Heart left ventricle (tissue), 13 donors: ENCODE data around the gene HDHD2.

ENCODE experiments used
- POLR2A ChIP-seq, 2 donors: fragments of 450-650 bp; IDR thresholded peaks; one replicate each; pipeline ENCODE4 v1.6.1; 2017; ENCODE audit warnings: antibody characterized with exemption in 2 of 2, mild to moderate bottlenecking in 2 of 2, moderate library complexity in 2 of 2
- TF ChIP-seq, protein P1 (sequence below), 12 donors: fragments of 200-600 bp; sonication (generic) in 4 of 12; IDR thresholded peaks; one replicate each; pipeline versions ENCODE4 v1.5.0 to v1.8.0; 2018 to 2022; ENCODE audit warnings: antibody characterized with exemption in 12 of 12, mild to moderate bottlenecking in 5 of 12
- donor health status: ischemic (EF 13 %, LVEDD 7.1; RV severe dilation, severe dysfunction).
- donor health status: DM: no; HTN: yes; CAD: no.
- donor health status: DM: no; HTN: no; CAD: no.
- donor health status: ischemic (EF 25% LVEDD 6.9; RV normal size, moderate dysfunction).
- donor health status: ischemic (EF 25% LVEDD 5.7; RV mildly dilated, moderate dysfunction).
- donor health status: ischemic (EF 35%, LVEDD 5.7; RV mildly dilated, moderate dysfunction).
- donor health status: nonischemic (EF 11% LVEDD 7.7; RV severe dilation, severe dysfunction).
- donor health status: DM: yes; HTN: yes; CAD: no.
- donor health status: PGD.
- donor health status: ischemic (EF 29% LVEDD 5.4; RV normal size, mild dysfunction).
- donor health status: nonischemic (EF 23%, LVEDD 6.1; RV moderate dilation, normal function).

DNA sequence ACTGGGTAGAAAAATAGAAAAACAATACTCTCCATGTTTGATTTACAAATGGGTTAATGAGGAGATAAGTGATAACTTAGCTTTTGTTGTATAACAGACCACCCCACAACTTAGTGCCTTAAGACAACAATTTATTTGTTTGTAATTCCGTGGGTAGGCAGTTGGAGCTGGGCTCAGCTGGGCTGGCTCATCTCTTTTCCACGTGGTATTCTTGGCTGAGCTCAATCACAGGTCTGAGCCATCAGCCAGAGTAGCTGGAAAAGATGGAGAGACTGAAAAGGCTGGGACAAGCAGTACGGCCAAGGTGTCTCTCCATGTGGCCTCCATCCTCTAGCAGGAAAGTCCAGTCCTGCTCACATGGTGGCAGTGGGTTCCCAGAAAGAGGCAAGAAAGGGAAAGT lies 82.7 kb downstream of the HDHD2 start:
- TF ChIP-seq, protein P1, sequence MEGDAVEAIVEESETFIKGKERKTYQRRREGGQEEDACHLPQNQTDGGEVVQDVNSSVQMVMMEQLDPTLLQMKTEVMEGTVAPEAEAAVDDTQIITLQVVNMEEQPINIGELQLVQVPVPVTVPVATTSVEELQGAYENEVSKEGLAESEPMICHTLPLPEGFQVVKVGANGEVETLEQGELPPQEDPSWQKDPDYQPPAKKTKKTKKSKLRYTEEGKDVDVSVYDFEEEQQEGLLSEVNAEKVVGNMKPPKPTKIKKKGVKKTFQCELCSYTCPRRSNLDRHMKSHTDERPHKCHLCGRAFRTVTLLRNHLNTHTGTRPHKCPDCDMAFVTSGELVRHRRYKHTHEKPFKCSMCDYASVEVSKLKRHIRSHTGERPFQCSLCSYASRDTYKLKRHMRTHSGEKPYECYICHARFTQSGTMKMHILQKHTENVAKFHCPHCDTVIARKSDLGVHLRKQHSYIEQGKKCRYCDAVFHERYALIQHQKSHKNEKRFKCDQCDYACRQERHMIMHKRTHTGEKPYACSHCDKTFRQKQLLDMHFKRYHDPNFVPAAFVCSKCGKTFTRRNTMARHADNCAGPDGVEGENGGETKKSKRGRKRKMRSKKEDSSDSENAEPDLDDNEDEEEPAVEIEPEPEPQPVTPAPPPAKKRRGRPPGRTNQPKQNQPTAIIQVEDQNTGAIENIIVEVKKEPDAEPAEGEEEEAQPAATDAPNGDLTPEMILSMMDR (IDR thresholded peaks at IDR 0.05) = no peak
- TF ChIP-seq POLR2A (IDR thresholded peaks at IDR 0.05) = no peak
